GM10266 (cell line): ENCODE results near the gene KCNG4.

ENCODE experiments used
- DNase-seq: peaks from one replicate; pipeline ENCODE4 v3.0.0; 2012; ENCODE audit errors: extremely low spot score
- CTCF ChIP-seq: IDR thresholded peaks from 2 replicates; pipeline ENCODE4 v1.5.1; 2012; ENCODE audit warnings: mild to moderate bottlenecking, low read depth; ENCODE audit not compliant: control insufficient read depth, insufficient read depth; ENCODE audit errors: missing control alignments

KCNG4 gene

GRCh38 chr16:84227548-84227947, 12.3 kb downstream of the KCNG4 start:
- DNase-seq = no peak
- no peak for TF ChIP-seq CTCF

GRCh38 chr16:84226026-84226425, 13.8 kb downstream of the KCNG4 start:
- no peak for DNase-seq
- TF ChIP-seq CTCF = no peak

GRCh38 chr16:84225571-84225970, 14.2 kb downstream of the KCNG4 start:
- TF ChIP-seq CTCF = no peak
- DNase-seq = no peak

- DNase-seq = no peak
- TF ChIP-seq CTCF = no peak
Measured at GRCh38 chr16:84225126-84225525, 14.7 kb downstream of the KCNG4 start.

GRCh38 chr16:84224554-84224953, 15.3 kb downstream of the KCNG4 start:
- TF ChIP-seq CTCF = no peak
- DNase-seq = no peak

GRCh38 chr16:84223456-84223855, 16.4 kb downstream of the KCNG4 start:
- no peak for TF ChIP-seq CTCF
- no peak for DNase-seq

- TF ChIP-seq CTCF = no peak
- no peak for DNase-seq
Measured at GRCh38 chr16:84220851-84221250, 19.0 kb downstream of the KCNG4 start.
